ENCODE measurements around the gene DNAH11.

- TF ChIP-seq CTCF (IDR thresholded peaks at IDR 0.05) (no peak), POLR2A (IDR thresholded peaks at IDR 0.05) (no peak)
Measured at GRCh38 chr7:21550076-21550475, 7.2 kb downstream of the DNAH11 start.

Data from vagina (tissue), 2 donors.